Heart left ventricle (tissue), 16 donors: Measurements from ENCODE around the gene OR5B17. TPM values are rescaled to one million over a fixed set of nuclear protein-coding genes. Genes with fewer than 3 reads are reported as not detected.
"Not testable (repeated sequence)": the region's sequence is repeated elsewhere in the genome, so short reads cannot be mapped to it uniquely, and the experiment has no call there.

Experiments used
- ATAC-seq, 4 donors: fragments of 200-7000 bp; cut with Tn5 transposase; one replicate each; pipeline ENCODE4 v1.9.1; 2020 to 2022; ENCODE audit warnings: moderate library complexity in 4 of 4, mild to moderate bottlenecking in 3 of 4, moderate number of reproducible peaks in 1 of 4
- DNase-seq, 5 donors: peaks; one replicate each; pipeline ENCODE4 v3.0.0-alpha.2; 2020
- H3K27ac ChIP-seq, 12 donors: fragments of 200-600 bp; sonication (generic) in 4 of 12; one replicate each; pipeline versions ENCODE4 v1.5.0 to v1.8.0; 2016 to 2022; ENCODE audit warnings: mild to moderate bottlenecking in 2 of 12
- H3K27me3 ChIP-seq, 9 donors: fragments of 200-600 bp; sonication (generic) in 2 of 9; one replicate each; pipeline versions ENCODE4 v1.5.1 to v1.8.0; 2016 to 2022; ENCODE audit warnings: mild to moderate bottlenecking in 3 of 9
- H3K36me3 ChIP-seq, 9 donors: fragments of 200-600 bp; sonication (generic) in 2 of 9; one replicate each; pipeline versions ENCODE4 v1.5.0 to v1.8.0; 2018 to 2022; ENCODE audit warnings: mild to moderate bottlenecking in 2 of 9
- H3K4me1 ChIP-seq, 12 donors: fragments of 200-600 bp; sonication (generic) in 4 of 12; one replicate each; pipeline versions ENCODE4 v1.5.0 to v1.8.0; 2016 to 2022; ENCODE audit warnings: mild to moderate bottlenecking in 3 of 12
- H3K4me3 ChIP-seq, 12 donors: fragments of 200-600 bp; sonication (generic) in 4 of 12; one replicate each; pipeline versions ENCODE4 v1.5.0 to v1.8.0; 2017 to 2022; ENCODE audit warnings: mild to moderate bottlenecking in 9 of 12, moderate library complexity in 4 of 12
- H3K9me3 ChIP-seq, 12 donors: fragments of 200-600 bp; sonication (generic) in 4 of 12; one replicate each; pipeline versions ENCODE4 v1.5.0 to v1.8.0; 2016 to 2022; ENCODE audit warnings: mild to moderate bottlenecking in 1 of 12
- POLR2A ChIP-seq, 2 donors: fragments of 450-650 bp; IDR thresholded peaks; one replicate each; pipeline ENCODE4 v1.6.1; 2017; ENCODE audit warnings: antibody characterized with exemption in 2 of 2, mild to moderate bottlenecking in 2 of 2, moderate library complexity in 2 of 2
- WGBS, 4 donors: extraction: QIAGEN DNeasy Blood & Tissue Kit in 2 of 4; methylation state at CpG; one replicate each; pipeline versions ENCODE4 v1.1.5 to v1.1.7; 2013 to 2018; 5-methylcytosine and 5-hydroxymethylcytosine counted together
- intact Hi-C, 10 donors: fragments of 100-400 bp; cut with DNase I; formaldehyde crosslinking; loops; one replicate each; pipeline versions ENCODE4 v1.11.1 to v1.14.2; 2022
- long read RNA-seq, 3 donors: library from polyadenylated mRNA; unstranded; transcript quantifications; one replicate each; pipeline ENCODE4 v2.0.0, GENCODE V29; 2020 to 2021
- polyA plus RNA-seq, 2 donors: library from polyadenylated mRNA; stranded (reverse); fragments of 200-250 nt; gene quantifications; one replicate each; pipeline ENCODE4 v1.2.3, GENCODE V29; 2013
- total RNA-seq, 9 donors: library from RNA; depleted of rRNA in 2 of 9; stranded (reverse); fragments of >200 nt in 2 of 9; fragmentation: NEBNext Ultra II Directional in 3 of 9; extraction: Animal tissue kit (Norgen Biotek cat#: 25700) in 3 of 9; gene quantifications; one replicate each; pipeline versions ENCODE4 v1.1.0 to v1.2.4, GENCODE V29; 2016 to 2023
- TF ChIP-seq, protein P1 (sequence below), 12 donors: fragments of 200-600 bp; sonication (generic) in 4 of 12; IDR thresholded peaks; one replicate each; pipeline versions ENCODE4 v1.5.0 to v1.8.0; 2018 to 2022; ENCODE audit warnings: antibody characterized with exemption in 12 of 12, mild to moderate bottlenecking in 5 of 12
- donor health status: ischemic (EF 13 %, LVEDD 7.1; RV severe dilation, severe dysfunction).
- donor health status: healthy with polysubstance abuse.
- donor health status: DM: no; HTN: yes; CAD: no.
- donor health status: DM: no; HTN: no; CAD: no.
- donor health status: ischemic (EF 25% LVEDD 6.9; RV normal size, moderate dysfunction).
- donor health status: ischemic (EF 25% LVEDD 5.7; RV mildly dilated, moderate dysfunction).
- donor health status: healthy.
- donor health status: DM: yes; HTN: yes; CAD: no.
- donor health status: ischemic (EF 35%, LVEDD 5.7; RV mildly dilated, moderate dysfunction).
- donor health status: nonischemic (EF 11% LVEDD 7.7; RV severe dilation, severe dysfunction).
- donor health status: DM: yes; HTN: yes; CAD: no.
- donor health status: PGD.
- donor health status: ischemic (EF 29% LVEDD 5.4; RV normal size, mild dysfunction).
- donor health status: nonischemic (EF 23%, LVEDD 6.1; RV moderate dilation, normal function).

OR5B17 gene
- total RNA-seq: not detected
- polyA plus RNA-seq: not detected
- long read RNA-seq, donor 1: 0 reads
- long read RNA-seq, donor 2: 0 reads
- long read RNA-seq, donor 3: 0 reads

DNA sequence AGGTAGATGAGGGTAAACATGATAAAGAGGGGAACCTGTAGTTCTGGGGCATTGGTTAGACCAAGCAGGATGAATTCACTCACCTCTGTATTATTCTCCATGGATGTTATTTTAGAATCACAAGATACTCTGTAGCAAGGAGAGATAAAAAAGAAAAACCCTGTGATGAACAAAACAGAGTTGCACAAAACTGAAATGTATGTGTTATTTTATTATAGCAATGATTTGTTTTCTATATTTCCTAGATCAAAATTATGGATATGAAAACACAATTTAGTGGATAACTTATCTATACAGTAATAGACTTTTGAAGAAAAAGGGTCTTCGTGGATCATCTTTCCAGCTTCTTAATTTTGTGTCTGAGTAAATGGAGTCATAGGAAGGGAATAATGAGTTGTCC lies at the start of gene OR5B17:
OR5B17 (minus strand) TSS at position 101 of the 400 bp plus-strand sequence; CDS start at position 101, 0 bp downstream.
- Histone ChIP-seq H3K27me3 (no peaks in the 10 kb centered on the region), H3K4me3 (no peak within 1 kb of the TSS), H3K36me3 (no peaks in the 10 kb centered on the region), H3K9me3 (no peaks in the 10 kb centered on the region), H3K4me1 (no peaks in the 10 kb centered on the region), H3K27ac (no peak within 1 kb of the TSS)
- intact Hi-C loops: no loop called here
- no peak for TF ChIP-seq POLR2A (IDR thresholded peaks at IDR 0.05)
- TF ChIP-seq, protein P1, sequence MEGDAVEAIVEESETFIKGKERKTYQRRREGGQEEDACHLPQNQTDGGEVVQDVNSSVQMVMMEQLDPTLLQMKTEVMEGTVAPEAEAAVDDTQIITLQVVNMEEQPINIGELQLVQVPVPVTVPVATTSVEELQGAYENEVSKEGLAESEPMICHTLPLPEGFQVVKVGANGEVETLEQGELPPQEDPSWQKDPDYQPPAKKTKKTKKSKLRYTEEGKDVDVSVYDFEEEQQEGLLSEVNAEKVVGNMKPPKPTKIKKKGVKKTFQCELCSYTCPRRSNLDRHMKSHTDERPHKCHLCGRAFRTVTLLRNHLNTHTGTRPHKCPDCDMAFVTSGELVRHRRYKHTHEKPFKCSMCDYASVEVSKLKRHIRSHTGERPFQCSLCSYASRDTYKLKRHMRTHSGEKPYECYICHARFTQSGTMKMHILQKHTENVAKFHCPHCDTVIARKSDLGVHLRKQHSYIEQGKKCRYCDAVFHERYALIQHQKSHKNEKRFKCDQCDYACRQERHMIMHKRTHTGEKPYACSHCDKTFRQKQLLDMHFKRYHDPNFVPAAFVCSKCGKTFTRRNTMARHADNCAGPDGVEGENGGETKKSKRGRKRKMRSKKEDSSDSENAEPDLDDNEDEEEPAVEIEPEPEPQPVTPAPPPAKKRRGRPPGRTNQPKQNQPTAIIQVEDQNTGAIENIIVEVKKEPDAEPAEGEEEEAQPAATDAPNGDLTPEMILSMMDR (IDR thresholded peaks at IDR 0.05): no peak
- no peak for DNase-seq
- no peak for ATAC-seq
- 50 to 60% (median 51%) methylated on average over 1 of the region's 1 CpG for WGBS, 4 donors

DNA sequence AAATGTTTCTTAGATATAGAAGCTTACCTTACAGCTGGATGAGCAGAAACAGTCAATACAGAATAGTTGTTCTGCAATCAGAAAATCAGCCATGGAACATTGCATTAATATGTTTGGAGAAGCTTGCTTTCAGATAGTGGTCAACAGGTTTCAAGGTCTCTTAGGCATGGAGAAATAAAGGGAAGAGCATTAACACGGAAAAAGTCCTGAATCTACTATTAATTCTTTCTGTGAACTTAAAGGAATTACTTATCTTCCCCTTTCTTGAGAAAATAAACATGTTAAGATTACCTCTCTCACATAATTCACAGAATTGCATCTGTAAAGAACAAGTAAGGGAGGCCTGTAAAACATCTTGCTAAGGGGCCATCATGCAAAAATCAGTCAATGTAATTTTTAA lies 47.9 kb upstream of the OR5B17 start, which contains the start of gene OR5B3:
OR5B3 (minus strand) TSS at position 101 of the 400 bp plus-strand sequence. CDS start 3,465 bp downstream, outside the sequence.
- H3K9me3 ChIP-seq: peaks cover 0 to 47% (median 17%) of the 10 kb centered on the region in 12 donors
- H3K36me3 ChIP-seq: no peaks in the 10 kb centered on the region
- no peak within 1 kb of the TSS for H3K4me3 ChIP-seq
- WGBS, 4 donors: 48 to 83% (median 61%) methylated on average over 1 of the region's 1 CpG
- intact Hi-C loops: no loop called here
- DNase-seq: no peak
- no peak for ATAC-seq
- H3K27ac ChIP-seq: no peak within 1 kb of the TSS
- TF ChIP-seq, protein P1 (IDR thresholded peaks at IDR 0.05): no peak
- TF ChIP-seq POLR2A (IDR thresholded peaks at IDR 0.05): no peak
- no peaks in the 10 kb centered on the region for H3K27me3 ChIP-seq
- H3K4me1 ChIP-seq: no peaks in the 10 kb centered on the region

DNA sequence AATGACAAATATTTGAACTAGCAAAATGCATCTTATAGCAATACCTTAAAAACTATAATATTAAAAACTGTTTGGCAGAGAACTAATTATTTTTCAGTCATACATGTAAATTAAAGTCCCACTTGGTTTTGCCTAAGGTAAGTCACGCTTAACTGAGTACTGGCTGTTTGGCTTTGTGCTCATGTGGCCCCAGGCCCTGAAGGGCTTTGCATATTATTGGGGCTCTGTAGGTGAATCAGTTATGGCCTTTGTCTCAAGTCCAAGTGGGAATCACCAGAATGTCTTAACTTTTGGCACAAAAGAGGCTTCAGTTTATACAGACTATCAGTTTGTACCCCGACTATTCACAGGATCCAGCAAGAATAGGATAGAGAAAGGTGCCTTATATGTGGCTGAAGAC lies 40.8 kb upstream of the OR5B17 start:
- H3K27ac ChIP-seq, H3K36me3 ChIP-seq, DNase-seq, H3K4me1 ChIP-seq, H3K4me3 ChIP-seq, ATAC-seq, H3K27me3 ChIP-seq: not testable (repeated sequence)
- WGBS, 4 donors: 60 to 100% (median 82%) methylated on average over 1 of the region's 2 CpGs
- intact Hi-C loops: loop anchor here in 1 of 10 donors (5.0 kb wide), 1 partner anchor 267 kb away; no protein-coding TSS in a partner anchor
- peaks cover 0 to 11% (median 2%) of the 10 kb centered on the region in 12 donors for H3K9me3 ChIP-seq

DNA sequence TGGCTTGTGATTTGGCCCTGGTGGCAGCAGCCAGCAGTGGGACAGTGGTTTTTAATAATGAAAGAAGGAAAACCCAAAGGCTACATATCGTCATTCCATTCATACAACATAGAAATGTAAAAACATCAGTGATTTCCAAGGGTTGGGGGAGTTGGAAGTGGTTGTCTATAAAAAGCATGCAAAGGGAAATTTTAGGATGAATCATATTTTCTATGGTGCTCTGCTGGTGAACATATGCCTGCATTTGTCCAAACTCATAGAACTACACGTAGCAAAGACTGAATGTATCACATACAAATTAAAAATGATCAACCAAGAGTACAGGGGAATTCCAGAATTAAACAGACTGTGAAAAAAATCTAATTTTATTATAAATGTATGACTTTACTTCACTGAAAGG lies 36.7 kb upstream of the OR5B17 start:
- DNase-seq (no peak), ATAC-seq (no peak)
- no peaks in the 10 kb centered on the region for H3K36me3 ChIP-seq
- H3K27ac ChIP-seq: no peak overlapping the region
- no peaks in the 10 kb centered on the region for H3K27me3 ChIP-seq
- TF ChIP-seq POLR2A (IDR thresholded peaks at IDR 0.05): no peak
- TF ChIP-seq, protein P1 (IDR thresholded peaks at IDR 0.05): no peak
- H3K4me3 ChIP-seq: no peak overlapping the region
- WGBS, 4 donors: 83 to 90% (median 85%) methylated on average over 2 of the region's 2 CpGs
- peaks cover 0 to 5% (median 0%) of the 10 kb centered on the region in 12 donors for H3K4me1 ChIP-seq
- intact Hi-C loops: loop anchor here in 1 of 10 donors (5.0 kb wide), 1 partner anchor 263 kb away; no protein-coding TSS in a partner anchor
- peaks cover 0 to 12% (median 5%) of the 10 kb centered on the region in 12 donors for H3K9me3 ChIP-seq

DNA sequence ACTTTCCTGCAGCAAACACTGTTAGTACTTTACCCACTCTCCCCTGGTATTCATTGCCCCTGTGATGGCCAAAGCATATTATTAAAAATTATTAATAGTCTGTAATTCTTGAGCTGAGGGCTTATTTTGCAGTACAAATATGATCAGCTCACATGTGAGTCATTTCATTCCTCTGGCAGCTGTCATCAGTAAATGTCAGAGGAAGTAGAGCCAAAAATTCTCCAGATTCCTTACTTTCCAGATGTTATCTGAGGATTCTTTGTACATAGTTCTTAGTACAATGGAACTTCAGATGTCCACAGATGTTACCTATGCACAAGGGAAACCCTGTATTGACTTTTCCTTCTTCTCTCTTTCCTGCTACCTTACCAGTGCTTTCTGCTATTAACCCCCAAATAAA lies 35.3 kb upstream of the OR5B17 start:
- intact Hi-C loops: no loop called here

More for the DNA sequence above, 35.3 kb upstream of the OR5B17 start:
- no peak for TF ChIP-seq POLR2A (IDR thresholded peaks at IDR 0.05)
- TF ChIP-seq, protein P1 (IDR thresholded peaks at IDR 0.05): no peak
- Histone ChIP-seq H3K27me3 (no peaks in the 10 kb centered on the region), H3K36me3 (no peaks in the 10 kb centered on the region), H3K4me3 (no peak overlapping the region), H3K4me1 (peaks cover 0 to 5% (median 0%) of the 10 kb centered on the region in 12 donors), H3K9me3 (peaks cover 0 to 12% (median 5%) of the 10 kb centered on the region in 12 donors), H3K27ac (no peak overlapping the region)
- DNase-seq (no peak), ATAC-seq (peak in 1 of 4 donors; percentile 42)
